ENCODE measurements around the gene TMEM26. TPM values are rescaled to one million over a fixed set of nuclear protein-coding genes. Genes with fewer than 3 reads are reported as not detected.

Gene TMEM26
- total RNA-seq, 1 experiment from 2014 or later = 14.3 TPM

DNA sequence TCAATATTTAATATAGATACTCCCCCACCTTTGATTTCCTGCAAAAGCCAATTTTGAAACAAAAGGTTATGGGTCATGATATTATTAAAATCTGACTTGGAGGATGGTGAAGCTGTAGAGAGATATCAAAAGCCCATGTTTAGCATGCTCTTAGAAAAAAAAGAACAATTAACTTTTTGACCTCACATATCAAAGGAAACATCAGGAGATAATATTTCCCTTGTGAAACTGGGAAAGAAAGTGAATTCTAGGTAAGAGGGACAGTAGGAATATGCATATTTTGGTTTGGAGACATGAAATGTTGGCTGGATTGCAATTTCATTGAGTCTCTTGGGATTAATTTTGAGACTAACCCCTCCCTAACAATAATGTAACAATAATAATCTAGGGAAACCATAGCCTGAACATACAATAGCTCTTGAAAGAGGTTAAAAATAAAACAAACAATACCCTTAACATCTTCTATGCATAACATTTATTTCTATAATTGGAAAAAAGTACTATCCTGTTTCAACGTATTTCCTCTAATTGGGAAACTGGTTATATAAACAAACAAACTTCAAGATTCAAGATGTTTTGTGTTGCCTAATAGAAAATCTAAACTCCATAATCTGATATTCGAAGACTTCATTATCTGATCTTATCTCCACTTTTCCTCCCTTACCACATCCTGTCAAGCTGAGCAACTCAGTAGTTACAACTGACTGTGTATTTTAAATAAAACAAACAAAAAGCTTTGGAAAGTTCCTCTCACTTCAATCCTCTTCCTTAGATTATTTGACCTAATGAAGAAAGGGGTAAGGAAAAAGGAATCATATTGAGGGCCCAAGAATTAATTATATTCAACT lies 14.8 kb downstream of the TMEM26 start:
- peak; percentile 53 for ATAC-seq
- intact Hi-C loops (cut with micrococcal nuclease; ENCODE audit: unreplicated experiment) = no loop called here
- POLR2A ChIA-PET = no interaction called here

DNA sequence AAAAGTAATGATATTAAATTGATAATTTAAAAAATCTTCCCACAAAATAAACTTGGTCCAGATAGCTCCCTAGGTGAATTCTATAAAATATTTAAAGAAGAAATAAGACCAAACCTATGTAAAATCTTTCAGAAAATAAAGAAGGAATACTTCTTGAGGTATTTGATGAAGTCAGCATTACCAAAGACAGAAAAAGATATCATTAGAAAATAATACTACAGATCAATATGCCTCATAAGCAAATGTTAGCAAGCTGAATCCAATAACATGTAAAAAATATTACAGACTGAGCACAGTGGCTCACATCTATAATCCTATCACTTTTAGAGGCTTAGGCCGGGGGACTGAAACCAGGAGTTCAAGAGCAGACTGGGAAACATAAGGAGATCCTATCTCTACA lies 30.0 kb downstream of the TMEM26 start:
- CTCF ChIA-PET = no interaction called here
- Histone ChIP-seq H3K4me1 (ENCODE audit: control insufficient read depth, insufficient read depth, low read length) (no peaks in the 10 kb centered on the region), H3K9me3 (ENCODE audit: control insufficient read depth, insufficient read depth, low read depth, low read length) (peaks cover 29% of the 10 kb centered on the region), H3K27ac (ENCODE audit: low read length) (no peak overlapping the region), H3K27me3 (ENCODE audit: control insufficient read depth, insufficient read depth, low read length) (no peaks in the 10 kb centered on the region), H3K4me3 (ENCODE audit: low read depth in 2 of 2, low read length in 2 of 2) (no peak overlapping the region), H3K36me3 (ENCODE audit: control insufficient read depth, insufficient read depth, low read length) (no peaks in the 10 kb centered on the region)
- no TSS peak for BruUV-seq (replicated peaks)
- TF ChIP-seq TCF7L2 (IDR thresholded peaks at IDR 0.05; ENCODE audit: low read depth, low read length) = no peak
- TF ChIP-seq, protein P1, sequence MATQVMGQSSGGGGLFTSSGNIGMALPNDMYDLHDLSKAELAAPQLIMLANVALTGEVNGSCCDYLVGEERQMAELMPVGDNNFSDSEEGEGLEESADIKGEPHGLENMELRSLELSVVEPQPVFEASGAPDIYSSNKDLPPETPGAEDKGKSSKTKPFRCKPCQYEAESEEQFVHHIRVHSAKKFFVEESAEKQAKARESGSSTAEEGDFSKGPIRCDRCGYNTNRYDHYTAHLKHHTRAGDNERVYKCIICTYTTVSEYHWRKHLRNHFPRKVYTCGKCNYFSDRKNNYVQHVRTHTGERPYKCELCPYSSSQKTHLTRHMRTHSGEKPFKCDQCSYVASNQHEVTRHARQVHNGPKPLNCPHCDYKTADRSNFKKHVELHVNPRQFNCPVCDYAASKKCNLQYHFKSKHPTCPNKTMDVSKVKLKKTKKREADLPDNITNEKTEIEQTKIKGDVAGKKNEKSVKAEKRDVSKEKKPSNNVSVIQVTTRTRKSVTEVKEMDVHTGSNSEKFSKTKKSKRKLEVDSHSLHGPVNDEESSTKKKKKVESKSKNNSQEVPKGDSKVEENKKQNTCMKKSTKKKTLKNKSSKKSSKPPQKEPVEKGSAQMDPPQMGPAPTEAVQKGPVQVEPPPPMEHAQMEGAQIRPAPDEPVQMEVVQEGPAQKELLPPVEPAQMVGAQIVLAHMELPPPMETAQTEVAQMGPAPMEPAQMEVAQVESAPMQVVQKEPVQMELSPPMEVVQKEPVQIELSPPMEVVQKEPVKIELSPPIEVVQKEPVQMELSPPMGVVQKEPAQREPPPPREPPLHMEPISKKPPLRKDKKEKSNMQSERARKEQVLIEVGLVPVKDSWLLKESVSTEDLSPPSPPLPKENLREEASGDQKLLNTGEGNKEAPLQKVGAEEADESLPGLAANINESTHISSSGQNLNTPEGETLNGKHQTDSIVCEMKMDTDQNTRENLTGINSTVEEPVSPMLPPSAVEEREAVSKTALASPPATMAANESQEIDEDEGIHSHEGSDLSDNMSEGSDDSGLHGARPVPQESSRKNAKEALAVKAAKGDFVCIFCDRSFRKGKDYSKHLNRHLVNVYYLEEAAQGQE (IDR thresholded peaks at IDR 0.05; ENCODE audit: insufficient read depth in 1 of 2, low read depth in 2 of 2, low read length in 1 of 2) = no peak
- no peak for TF ChIP-seq POLR2AphosphoS5 (IDR thresholded peaks at IDR 0.05; ENCODE audit: low read depth, low read length)
- TF ChIP-seq, protein P2, sequence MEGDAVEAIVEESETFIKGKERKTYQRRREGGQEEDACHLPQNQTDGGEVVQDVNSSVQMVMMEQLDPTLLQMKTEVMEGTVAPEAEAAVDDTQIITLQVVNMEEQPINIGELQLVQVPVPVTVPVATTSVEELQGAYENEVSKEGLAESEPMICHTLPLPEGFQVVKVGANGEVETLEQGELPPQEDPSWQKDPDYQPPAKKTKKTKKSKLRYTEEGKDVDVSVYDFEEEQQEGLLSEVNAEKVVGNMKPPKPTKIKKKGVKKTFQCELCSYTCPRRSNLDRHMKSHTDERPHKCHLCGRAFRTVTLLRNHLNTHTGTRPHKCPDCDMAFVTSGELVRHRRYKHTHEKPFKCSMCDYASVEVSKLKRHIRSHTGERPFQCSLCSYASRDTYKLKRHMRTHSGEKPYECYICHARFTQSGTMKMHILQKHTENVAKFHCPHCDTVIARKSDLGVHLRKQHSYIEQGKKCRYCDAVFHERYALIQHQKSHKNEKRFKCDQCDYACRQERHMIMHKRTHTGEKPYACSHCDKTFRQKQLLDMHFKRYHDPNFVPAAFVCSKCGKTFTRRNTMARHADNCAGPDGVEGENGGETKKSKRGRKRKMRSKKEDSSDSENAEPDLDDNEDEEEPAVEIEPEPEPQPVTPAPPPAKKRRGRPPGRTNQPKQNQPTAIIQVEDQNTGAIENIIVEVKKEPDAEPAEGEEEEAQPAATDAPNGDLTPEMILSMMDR (IDR thresholded peaks at IDR 0.05) = no peak
- TF ChIP-seq SIN3A (IDR thresholded peaks at IDR 0.05; ENCODE audit: borderline replicate concordance, insufficient read depth, low read depth, low read length) = no peak
- intact Hi-C loops (cut with micrococcal nuclease; ENCODE audit: unreplicated experiment) = no loop called here
- POLR2A ChIA-PET = no interaction called here
- ATAC-seq = no peak
- DNase-seq (ENCODE audit: low read depth, low spot score) = no peak
- in situ Hi-C loops (cut with HindIII; ENCODE audit: low pct_unique_long_range_greater_than_20kb, low sequenced_read_pairs) = no loop called here

More for the DNA sequence above, 14.8 kb downstream of the TMEM26 start:
- Histone ChIP-seq H3K36me3 (ENCODE audit: control insufficient read depth, insufficient read depth, low read length) (no peaks in the 10 kb centered on the region), H3K4me3 (ENCODE audit: low read depth in 2 of 2, low read length in 2 of 2) (no peak overlapping the region), H3K9me3 (ENCODE audit: control insufficient read depth, insufficient read depth, low read depth, low read length) (no peaks in the 10 kb centered on the region), H3K27ac (ENCODE audit: low read length) (peak overlapping the region; percentile 62; the same call in 1 of the 2 replicates), H3K27me3 (ENCODE audit: control insufficient read depth, insufficient read depth, low read length) (no peaks in the 10 kb centered on the region), H3K4me1 (ENCODE audit: control insufficient read depth, insufficient read depth, low read length) (peaks cover 4% of the 10 kb centered on the region; the same call in 1 of the 2 replicates)
- in situ Hi-C loops (cut with HindIII; ENCODE audit: low pct_unique_long_range_greater_than_20kb, low sequenced_read_pairs) = no loop called here
- no peak for DNase-seq (ENCODE audit: low read depth, low spot score)
- TF ChIP-seq TCF7L2 (IDR thresholded peaks at IDR 0.05; ENCODE audit: low read depth, low read length) = no peak
- TF ChIP-seq, protein P1 (IDR thresholded peaks at IDR 0.05; ENCODE audit: insufficient read depth in 1 of 2, low read depth in 2 of 2, low read length in 1 of 2) = no peak
- CTCF ChIA-PET = no interaction called here
- no TSS peak for BruUV-seq (replicated peaks)

All from Panc1 (cell line).